PC-3 (cell line): ENCODE results near the gene MAS1.

Experiments used
- CTCF ChIP-seq: fragments of 300-600 bp; sonication (generic); conservative IDR thresholded peaks from 2 replicates; pipeline ENCODE4 v1.5.1; 2017; ENCODE audit warnings: antibody characterized with exemption, low read depth, mild to moderate bottlenecking, low read length
- EZH2 ChIP-seq: fragments of 300-600 bp; sonication (generic); IDR thresholded peaks from one replicate; pipeline ENCODE4 v1.6.1; 2017; ENCODE audit warnings: antibody characterized with exemption, mild to moderate bottlenecking, low read length; ENCODE audit not compliant: unreplicated experiment
- EZH2phosphoT487 ChIP-seq: fragments of 300-600 bp; sonication (generic); IDR thresholded peaks from 2 replicates; pipeline ENCODE4 v1.6.1; 2018; ENCODE audit warnings: mild to moderate bottlenecking, antibody characterized with exemption, low read length, borderline replicate concordance

- TF ChIP-seq CTCF (no peak), EZH2 (no peak), EZH2phosphoT487 (no peak)
Measured at GRCh38 chr6:159879856-159880255, 10.9 kb upstream of the MAS1 start.
